NCI-H510A (cell line): Measurements from ENCODE around the gene NKX2-2.

ENCODE experiments used
- DNase-seq: peaks from one replicate; lab custom pipeline; 2025; lab: John Stamatoyannopoulos, UW

The NKX2-2 gene

GRCh38 chr20:21521596-21522480 lies 8.0 kb upstream of the NKX2-2 start:
- no peak for DNase-seq

GRCh38 chr20:21520702-21521595 lies 7.1 kb upstream of the NKX2-2 start:
- DNase-seq, result no peak

GRCh38 chr20:21519136-21519584 lies 5.3 kb upstream of the NKX2-2 start:
- DNase-seq, result no peak

GRCh38 chr20:21518292-21518991 lies 4.6 kb upstream of the NKX2-2 start:
- DNase-seq, result peak; percentile 58

- no peak for DNase-seq
Observed at GRCh38 chr20:21517566-21518277, 3.9 kb upstream of the NKX2-2 start.

- no peak for DNase-seq
Observed at GRCh38 chr20:21516861-21517565, 3.1 kb upstream of the NKX2-2 start.

- DNase-seq, result no peak
Observed at GRCh38 chr20:21516180-21516567, 2.3 kb upstream of the NKX2-2 start.

- no peak for DNase-seq
Observed at GRCh38 chr20:21515300-21516179, 1.7 kb upstream of the NKX2-2 start.

- no peak for DNase-seq
Observed at GRCh38 chr20:21514553-21515251, 838 bp upstream of the NKX2-2 start.

GRCh38 chr20:21513181-21513663 lies 642 bp downstream of the NKX2-2 start:
- DNase-seq, result no peak

GRCh38 chr20:21512634-21513180 lies 1.2 kb downstream of the NKX2-2 start:
- DNase-seq, result no peak

- no peak for DNase-seq
Observed at GRCh38 chr20:21511850-21512633, 1.8 kb downstream of the NKX2-2 start.

- DNase-seq, result no peak
Observed at GRCh38 chr20:21511485-21511849, 2.4 kb downstream of the NKX2-2 start.

GRCh38 chr20:21510414-21511384 lies 3.2 kb downstream of the NKX2-2 start:
- DNase-seq, result no peak

- DNase-seq, result no peak
Observed at GRCh38 chr20:21509597-21510371, 4.1 kb downstream of the NKX2-2 start.

GRCh38 chr20:21509079-21509596 lies 4.7 kb downstream of the NKX2-2 start:
- no peak for DNase-seq
